H7 (cell line): ENCODE measurements around the gene FAM120B. TPM values are rescaled to one million over a fixed set of nuclear protein-coding genes. Genes with fewer than 3 reads are reported as not detected.

Source experiments
- DNase-seq: peaks from one replicate; pipeline ENCODE4 v3.0.0; 2012
- H3K27me3 ChIP-seq: 2 replicates; pipeline ENCODE4 v1.6.0; 2011; ENCODE audit warnings: mild to moderate bottlenecking, low read length; ENCODE audit not compliant: control insufficient read depth, insufficient read depth
- H3K36me3 ChIP-seq: replicated peaks from 2 replicates; pipeline ENCODE4 v1.5.1; 2011; ENCODE audit warnings: low read length; ENCODE audit not compliant: control insufficient read depth, insufficient read depth
- H3K4me3 ChIP-seq: 2 replicates; pipeline ENCODE4 v1.5.1; 2011; ENCODE audit warnings: low read depth, mild to moderate bottlenecking, control low read depth, low read length, moderate library complexity; ENCODE audit not compliant: insufficient read depth
- total RNA-seq: library from RNA; depleted of rRNA; stranded (reverse); fragments of >200 nt; shearing (Covaris generic); gene quantifications from 2 replicates; pipeline ENCODE4 v1.2.3, GENCODE V29; 2014

Gene FAM120B
- total RNA-seq, 1 experiment from 2014 or later, result 7.2 TPM

DNA sequence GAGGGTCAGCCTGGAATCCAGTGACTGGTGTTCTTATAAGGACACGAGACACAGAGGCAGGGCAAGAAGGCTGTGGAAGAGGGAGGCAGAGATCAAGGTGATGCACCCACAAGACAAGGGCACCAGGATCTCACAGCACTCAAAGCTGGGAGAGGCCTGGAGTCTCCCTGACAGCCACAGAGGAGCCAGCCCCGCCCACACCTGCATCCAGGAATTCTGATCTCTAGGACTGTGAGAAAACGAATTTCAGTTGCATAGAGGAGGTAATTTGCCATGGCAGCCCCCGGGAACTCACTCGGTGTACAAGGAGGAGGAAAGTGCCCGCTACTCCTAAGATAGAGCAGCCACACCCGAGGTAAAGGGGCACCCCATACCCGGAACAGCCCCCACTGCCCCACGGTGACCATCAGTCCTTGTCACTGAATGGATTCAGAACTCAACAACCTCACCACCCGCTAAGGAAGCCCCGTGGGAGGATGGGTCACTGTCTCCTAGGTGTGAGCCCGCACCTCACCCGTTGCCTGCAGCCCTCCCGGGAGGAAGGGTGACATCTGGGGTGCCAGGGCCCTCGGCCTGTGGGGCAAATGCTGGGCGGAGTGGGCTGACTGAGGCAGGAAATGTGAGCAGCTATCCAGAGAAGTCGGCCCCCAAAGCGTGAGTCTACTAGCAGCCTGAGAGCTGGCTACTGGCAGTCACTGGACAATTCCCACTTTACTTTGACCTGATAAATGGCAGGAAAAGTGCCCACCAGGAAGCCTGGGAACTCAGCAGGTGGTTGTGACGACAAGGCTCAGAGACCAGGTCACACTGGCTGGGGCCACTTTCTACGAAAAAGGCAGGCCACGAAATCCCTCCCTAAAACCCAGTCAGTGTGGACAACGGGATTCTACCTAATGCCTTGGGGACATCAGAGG is 38.1 kb upstream of the FAM120B start:
- Histone ChIP-seq H3K36me3 (no peaks in the 10 kb centered on the region), H3K27me3 (no peaks in the 10 kb centered on the region), H3K4me3 (no peak overlapping the region)
- no peak for DNase-seq

DNA sequence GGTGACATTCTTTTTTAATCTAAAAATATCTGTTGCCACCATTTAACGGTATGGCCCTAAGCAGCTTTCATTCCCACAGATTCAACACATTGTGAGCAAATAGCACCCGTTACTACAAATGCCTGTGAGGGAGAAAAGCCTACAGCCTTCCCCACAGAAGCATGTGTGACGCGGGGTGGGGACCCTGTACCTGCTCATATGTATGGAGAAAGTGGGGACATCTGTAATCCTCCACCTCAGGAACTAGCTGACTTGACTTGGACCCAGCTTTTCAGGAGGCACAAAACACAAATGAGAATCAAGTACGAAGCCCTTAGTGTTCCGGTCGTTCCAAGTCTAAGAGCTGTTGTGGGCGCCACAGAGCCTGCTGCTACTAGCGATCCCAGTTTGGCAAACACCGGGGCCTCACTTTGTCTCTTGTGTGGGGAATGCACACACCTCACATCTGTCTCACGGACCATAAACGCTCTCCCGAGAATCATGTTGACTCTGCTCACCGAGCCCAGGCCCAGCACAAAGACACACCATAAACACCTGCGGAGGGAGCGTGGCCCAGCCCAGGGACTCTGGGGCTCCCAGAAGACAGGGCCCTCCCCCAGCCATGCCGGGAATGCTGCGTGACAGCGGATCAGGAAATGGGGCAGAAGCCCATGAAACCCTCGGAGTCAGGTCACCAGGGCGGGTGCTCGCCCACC is 37.3 kb upstream of the FAM120B start:
- Histone ChIP-seq H3K4me3 (no peak overlapping the region), H3K27me3 (no peaks in the 10 kb centered on the region), H3K36me3 (no peaks in the 10 kb centered on the region)
- DNase-seq, result peak; percentile 80

DNA sequence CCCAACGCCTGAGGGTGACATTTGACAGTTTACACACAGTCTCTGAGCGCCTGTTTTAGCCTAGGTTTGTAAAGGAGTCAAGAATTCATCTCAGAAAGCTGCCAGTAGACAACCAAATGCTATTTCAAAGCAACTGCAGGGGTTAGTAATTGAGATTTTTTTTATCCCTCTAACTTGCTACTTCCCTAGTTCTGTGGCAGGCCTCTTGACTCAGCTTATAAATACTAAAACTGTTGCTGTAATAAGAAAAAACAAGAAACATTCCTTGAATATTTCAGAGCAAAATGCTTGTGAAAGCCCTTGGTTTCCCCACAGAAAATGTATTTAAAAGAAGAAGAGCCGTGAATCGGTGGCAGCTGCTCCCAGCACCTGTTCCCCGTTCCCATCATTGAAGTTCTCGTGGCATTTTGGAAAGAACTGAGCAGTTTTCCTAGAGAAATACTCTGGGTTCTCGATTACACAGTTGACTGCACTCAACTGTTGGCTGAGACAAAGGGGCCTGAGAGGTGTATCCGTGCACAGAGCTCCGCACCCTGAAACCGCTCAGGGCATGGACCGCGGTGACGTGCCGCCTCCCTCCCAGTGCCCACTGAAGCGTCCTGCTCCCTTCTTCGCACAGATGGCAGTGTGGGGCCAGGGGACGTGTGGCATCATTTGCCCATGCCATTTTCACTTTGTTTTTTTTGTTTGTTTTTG is 36.6 kb upstream of the FAM120B start:
- Histone ChIP-seq H3K4me3 (no peak overlapping the region), H3K27me3 (no peaks in the 10 kb centered on the region), H3K36me3 (no peaks in the 10 kb centered on the region)
- DNase-seq, result no peak

DNA sequence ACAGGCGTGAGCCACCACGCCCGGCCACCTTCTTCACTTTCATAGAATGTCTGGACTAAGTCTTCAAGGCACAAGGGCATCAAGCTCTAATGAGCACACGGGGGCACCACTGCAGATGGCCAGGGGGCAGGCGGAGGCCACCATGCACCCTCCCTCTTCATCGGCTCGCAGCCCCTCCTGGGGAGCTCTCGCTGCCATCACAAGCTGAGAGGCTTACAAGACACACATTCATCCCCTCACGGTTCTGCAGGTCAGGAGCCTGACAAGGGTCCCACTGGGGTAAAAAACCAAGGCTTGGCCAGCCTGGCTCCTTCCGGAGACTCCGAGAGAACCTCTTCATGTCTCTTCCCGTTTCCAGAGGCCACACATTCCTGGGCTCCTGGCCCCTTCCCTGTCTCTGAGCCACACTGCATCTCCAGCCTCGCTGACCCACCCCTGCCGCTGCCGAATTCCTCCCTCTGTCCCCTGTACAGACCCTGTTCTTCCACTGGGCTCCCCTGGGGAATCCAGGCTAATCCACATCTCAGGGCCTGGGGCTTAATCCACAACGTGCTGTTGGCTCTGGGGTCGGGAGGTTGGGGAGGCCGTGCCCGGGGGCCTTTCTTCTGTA is 35.5 kb upstream of the FAM120B start:
- no peak for DNase-seq
- Histone ChIP-seq H3K27me3 (no peaks in the 10 kb centered on the region), H3K4me3 (no peak overlapping the region), H3K36me3 (no peaks in the 10 kb centered on the region)

DNA sequence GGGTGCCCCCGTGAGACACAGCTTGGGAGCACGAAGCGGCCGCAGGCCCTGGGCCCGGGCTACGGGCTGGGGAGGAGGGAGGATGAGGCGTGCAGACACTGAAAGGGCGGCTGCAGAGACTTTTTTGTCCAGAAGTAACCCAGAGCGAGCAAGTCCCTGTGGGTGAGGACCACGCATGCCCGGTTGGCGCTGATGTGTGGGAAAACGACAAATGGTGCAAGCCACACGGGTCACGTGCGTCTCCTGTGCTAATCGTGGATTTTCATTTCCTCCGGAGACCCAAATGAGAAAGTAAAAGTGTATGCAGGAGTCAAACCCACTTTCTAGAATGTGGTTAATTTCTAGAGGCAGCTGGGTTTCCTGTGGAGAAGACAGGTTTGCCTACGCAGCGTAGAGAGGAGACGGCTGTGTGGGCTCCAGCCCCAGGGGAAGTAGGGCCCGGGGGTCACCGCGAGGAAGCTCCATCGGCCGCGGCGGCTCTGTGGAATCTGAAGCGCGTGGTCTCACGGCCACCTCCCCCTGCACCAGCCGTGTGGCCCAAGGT is 34.7 kb upstream of the FAM120B start:
- Histone ChIP-seq H3K4me3 (no peak overlapping the region), H3K27me3 (no peaks in the 10 kb centered on the region), H3K36me3 (no peaks in the 10 kb centered on the region)
- DNase-seq, result no peak

DNA sequence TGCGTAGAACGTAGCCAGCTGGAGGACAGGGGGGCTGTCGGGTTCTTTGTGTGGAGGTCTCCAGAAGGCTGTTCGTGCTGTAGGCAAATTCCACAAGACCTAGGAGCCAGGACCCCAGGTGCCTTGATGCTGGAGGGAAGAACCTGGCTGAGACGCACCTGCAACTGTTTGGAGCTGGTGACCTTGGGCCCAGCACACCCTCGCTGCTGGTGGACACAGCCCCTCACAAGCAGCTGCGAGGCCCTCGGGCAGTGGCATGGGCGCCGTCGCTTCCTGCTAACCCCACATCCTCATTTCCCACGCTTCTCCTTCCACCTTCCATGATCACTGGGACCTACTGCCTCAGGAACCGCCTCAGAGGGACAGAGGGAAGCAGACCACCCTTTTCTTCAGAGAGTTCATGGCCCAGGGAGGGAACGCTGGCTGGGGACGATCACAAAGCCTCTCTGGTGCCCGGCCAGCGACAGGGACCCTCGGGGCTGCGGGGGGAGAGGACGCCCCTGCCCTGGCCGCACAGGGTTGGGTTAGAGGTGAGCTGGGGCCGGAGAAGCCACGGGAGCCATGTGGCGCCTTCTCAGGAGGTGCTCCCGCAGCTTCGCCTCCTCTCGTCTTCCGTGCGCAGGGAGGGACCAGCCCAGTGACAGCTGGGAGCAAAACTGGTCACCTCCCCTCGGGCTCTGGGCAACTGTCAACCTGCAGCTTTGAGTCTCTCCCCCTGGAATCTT is 34.1 kb upstream of the FAM120B start:
- H3K36me3 ChIP-seq, result no peaks in the 10 kb centered on the region
- no peak for DNase-seq
- no peaks in the 10 kb centered on the region for H3K27me3 ChIP-seq
- H3K4me3 ChIP-seq, result no peak overlapping the region

DNA sequence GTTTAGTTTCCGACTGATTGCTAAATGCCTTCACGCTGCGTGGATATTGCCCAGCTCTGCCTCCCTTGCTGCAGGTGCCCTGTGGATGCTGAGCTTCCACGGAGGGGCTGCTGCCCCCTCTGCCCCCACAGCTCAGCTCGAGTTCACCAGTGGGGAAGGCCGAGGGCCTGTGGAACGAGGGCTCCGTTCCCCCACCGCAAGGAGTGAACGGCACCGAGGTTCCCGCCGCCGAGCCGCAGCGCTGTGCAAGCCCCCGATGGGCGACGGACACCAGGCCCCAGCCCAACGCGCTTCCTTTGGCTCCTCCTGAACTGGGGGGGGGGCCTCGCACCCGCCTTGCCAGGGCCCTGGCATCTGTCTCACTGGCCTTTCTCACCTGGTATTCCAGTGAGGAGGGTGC is 33.4 kb upstream of the FAM120B start:
- H3K36me3 ChIP-seq, result no peaks in the 10 kb centered on the region
- no peak overlapping the region for H3K4me3 ChIP-seq

DNA sequence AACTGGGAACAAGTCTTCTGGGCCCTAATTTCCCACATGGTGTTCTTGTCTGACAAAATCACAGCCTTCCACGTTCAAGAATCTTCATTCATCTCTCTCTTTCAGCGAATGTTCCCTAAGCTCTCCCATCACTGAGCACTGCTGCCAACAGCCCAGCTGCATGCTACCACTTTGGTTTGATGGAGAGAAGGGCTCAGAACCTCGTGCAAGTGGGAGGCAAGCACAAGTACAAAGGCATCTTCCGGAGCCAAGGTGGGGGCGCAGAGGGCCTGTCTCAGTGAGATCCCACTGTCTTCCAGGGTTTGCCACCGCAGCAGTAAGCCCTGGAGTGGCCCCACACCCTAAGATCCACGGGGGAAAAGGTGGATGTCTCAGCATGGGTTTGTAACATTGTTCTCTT is 32.9 kb upstream of the FAM120B start:
- DNase-seq, result no peak
- H3K36me3 ChIP-seq, result no peaks in the 10 kb centered on the region

More for the DNA sequence above, 33.4 kb upstream of the FAM120B start:
- no peak for DNase-seq
- H3K27me3 ChIP-seq, result no peaks in the 10 kb centered on the region

DNA sequence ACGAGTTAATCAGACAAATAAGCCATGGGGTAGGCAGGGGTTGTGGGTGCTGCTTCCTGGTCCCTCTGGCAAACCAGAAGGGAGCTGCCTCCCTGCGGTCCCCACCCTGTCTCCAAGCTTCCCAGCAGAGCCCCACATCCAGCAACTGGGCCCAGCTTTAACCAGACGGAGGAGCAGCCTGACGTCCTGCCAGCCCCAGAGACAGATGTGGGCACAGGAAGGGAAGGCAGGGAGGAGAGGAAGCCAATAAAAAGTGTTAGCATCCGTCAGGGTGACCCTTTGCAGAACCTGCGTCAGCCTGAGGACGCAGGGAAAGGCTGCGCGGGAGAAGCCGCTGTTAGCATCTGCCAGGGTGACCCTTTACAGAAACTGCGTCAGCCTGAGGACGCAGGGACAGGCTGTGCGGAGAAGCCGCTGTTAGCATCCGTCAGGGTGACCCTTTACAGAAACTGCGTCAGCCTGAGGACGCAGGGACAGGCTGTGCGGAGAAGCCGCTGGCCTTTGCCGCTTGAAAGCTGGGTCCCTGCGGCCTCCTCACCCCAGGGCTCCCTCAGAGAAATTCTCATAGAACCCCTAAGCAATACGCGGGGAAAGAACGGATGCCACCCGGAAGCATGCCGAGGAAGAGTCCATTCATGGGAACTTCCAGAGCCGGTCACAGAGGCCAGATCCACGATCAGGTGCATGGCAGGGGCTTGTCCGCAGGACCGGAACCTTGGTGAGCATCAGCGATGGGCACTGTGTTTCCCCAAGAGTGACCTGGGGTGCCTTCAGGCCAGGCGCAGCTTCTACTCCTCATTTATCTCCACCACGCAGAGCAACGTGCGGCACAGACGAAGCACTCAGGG is 31.6 kb upstream of the FAM120B start:
- Histone ChIP-seq H3K36me3 (no peaks in the 10 kb centered on the region), H3K27me3 (no peaks in the 10 kb centered on the region), H3K4me3 (no peak overlapping the region)
- no peak for DNase-seq

More for the DNA sequence above, 32.9 kb upstream of the FAM120B start:
- H3K27me3 ChIP-seq, result no peaks in the 10 kb centered on the region
- H3K4me3 ChIP-seq, result no peak overlapping the region

DNA sequence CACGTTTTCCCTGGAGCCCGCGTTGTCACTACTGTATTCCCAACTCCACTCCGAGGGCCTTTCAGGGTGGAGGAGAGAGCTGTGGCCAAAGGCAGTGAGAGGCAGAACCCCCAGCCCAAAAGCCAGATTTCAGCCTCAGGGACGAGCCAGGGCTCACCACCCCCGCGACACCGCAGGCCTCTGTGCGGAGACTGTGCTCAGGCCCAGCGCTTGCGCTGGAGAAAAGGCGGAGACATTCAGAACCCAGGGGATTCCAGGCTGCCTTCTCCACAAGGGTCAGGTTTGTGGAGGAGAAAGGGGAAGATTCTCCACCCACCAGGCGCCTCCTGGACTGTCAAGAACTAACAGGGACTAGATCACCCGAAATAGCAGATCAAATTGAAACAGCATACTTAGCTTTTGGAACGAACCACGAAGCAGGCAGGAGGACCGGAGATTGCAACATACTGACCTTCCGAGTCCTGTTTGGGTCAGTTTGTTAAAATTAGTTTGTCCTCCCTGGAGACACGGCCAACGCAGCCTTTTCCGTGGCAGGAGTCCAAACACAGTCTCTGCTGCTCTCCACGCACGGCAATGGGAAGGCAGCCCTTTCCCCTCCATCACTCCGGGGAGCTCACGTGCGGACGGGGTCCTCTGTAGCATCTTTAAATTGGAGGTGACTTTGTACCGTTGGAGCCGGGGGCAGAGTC is 30.0 kb upstream of the FAM120B start:
- Histone ChIP-seq H3K4me3 (no peak overlapping the region), H3K27me3 (no peaks in the 10 kb centered on the region), H3K36me3 (no peaks in the 10 kb centered on the region)
- no peak for DNase-seq

DNA sequence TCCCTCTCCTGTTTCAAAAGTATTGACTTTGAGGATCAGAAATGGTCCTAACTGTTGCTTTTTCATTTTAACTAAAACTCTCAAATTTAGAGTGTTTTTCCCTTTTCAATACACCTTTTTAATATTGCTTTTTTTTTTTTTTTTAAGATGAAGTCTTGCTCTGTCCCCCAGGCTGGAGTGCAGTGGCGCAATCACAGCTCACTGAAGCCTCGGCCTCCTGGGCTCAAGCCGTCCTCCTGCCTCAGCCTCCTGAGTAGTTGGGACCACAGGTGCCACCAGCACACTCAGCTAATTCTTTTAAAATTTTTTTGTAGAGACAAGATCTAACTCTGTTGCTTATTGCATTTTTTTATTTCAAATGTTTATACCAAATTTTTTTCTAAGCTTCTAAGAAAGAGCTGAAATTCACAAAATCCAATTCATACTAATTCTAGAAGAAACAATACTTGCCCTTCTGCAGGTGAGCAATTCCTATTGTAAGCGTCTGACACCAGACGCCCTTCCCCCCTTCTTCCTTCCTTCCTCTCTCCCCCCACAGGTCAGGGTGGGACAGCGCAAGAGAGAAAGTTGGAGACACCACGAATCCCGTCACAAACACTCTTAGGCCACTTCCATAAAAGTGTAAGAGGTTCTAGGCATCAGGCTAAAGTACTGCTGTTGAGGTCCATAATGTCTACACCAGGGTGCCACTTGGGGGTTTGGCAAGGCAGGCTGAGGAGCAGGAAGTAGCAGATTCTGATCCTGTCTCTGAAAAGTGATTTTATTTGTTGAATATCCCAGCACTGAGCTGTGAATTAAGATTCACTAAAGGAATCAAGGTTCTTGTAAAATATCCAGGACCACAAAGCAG is 28.4 kb upstream of the FAM120B start:
- DNase-seq, result no peak
- Histone ChIP-seq H3K4me3 (no peak overlapping the region), H3K27me3 (no peaks in the 10 kb centered on the region), H3K36me3 (no peaks in the 10 kb centered on the region; the same call in 1 of the 2 replicates)

DNA sequence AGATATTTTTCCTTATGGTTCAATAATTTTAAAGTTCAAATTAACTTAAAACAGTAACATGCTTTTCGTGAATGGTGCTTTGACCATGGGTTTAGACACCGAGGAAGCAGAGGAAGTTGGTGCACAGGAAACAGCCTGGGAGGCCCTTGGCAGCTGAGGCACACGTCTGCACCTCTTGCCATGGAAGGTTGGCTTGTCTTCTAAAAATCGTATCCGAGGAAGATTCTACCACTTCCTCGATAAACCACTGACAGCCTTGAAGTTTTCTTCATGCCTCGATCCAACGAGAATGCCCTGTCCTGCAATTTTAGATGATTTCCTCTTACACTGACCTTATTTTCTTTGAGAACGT is 27.8 kb upstream of the FAM120B start:
- DNase-seq, result no peak
- no peaks in the 10 kb centered on the region for H3K27me3 ChIP-seq
- H3K36me3 ChIP-seq, result no peaks in the 10 kb centered on the region; the same call in 1 of the 2 replicates
- no peak overlapping the region for H3K4me3 ChIP-seq
